ENCODE data around the gene ATP2B1.
A peak's percentile ranks its signal among the peaks of the same experiment; 100 is the strongest.
"Not testable (repeated sequence)": the region's sequence is repeated elsewhere in the genome, so short reads cannot be mapped to it uniquely, and the experiment has no call there.

ATP2B1 gene
- total RNA-seq = 85.6 to 261 (median 109) reads per million in 9 experiments

DNA sequence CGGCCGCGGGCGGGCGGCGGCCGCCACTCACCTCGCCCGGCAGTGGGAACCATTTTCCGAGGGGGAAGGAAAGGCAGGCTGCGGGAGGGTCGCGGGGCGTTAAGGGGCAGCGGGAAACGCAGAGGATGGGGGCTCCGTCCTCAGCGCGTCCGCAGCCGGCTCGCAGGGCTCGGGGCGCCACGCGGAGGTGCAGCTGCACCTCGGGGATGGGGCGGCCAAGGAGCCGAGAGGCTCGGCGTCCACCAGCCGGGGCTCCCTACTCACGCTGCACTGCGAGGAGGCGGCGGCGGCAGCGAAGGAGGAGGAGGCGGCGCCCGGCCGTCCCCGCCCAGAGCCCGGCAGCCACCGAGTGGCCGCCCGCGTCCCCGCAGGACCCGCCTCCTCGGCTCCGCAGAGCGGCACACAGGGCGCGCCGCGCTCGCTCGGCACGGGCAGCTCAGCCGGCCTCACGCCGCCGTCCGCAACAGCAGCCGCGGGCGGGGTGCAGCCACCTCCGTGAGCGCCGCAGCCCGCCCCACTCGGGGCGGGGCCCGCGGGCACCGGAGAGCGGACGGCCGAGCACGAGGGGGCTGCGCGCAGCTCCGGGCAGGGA, at the start of gene ATP2B1:
Gene ATP2B1 (minus strand): TSS at position 274 of the 592 bp plus-strand sequence. CDS start 52,952 bp downstream, outside the sequence.
- Mint-ChIP-seq H3K27me3 (no peaks in the 10 kb centered on the region), H3K27ac (peak within 1 kb of the TSS; percentile 98), H3K36me3 (ENCODE audit: insufficient read depth) (peaks cover 51% of the 10 kb centered on the region), H3K4me1 (ENCODE audit: low read depth in 2 of 2) (peaks cover 25 to 46% of the 10 kb centered on the region in 2 donors), H3K9me3 (no peaks in the 10 kb centered on the region), H3K4me3 (peak within 1 kb of the TSS; percentile 92 to 93)
- ATAC-seq (replicated peaks) = peak; percentile 58
- peak; percentile 81 to 87 (median 83) for DNase-seq

GRCh38 chr12:89757987-89758386, 49.3 kb upstream of the ATP2B1 start:
- H3K27ac Mint-ChIP-seq = peak overlapping the region; percentile 21 to 96
- H3K4me1 Mint-ChIP-seq (ENCODE audit: low read depth in 2 of 2) = peaks cover 26 to 46% of the 10 kb centered on the region in 2 donors
- H3K27me3 Mint-ChIP-seq; H3K9me3 Mint-ChIP-seq; DNase-seq; H3K4me3 Mint-ChIP-seq; ATAC-seq (replicated peaks): not testable (repeated sequence)
- peaks cover 14% of the 10 kb centered on the region for H3K36me3 Mint-ChIP-seq (ENCODE audit: insufficient read depth)

GRCh38 chr12:89756585-89757398, 48.2 kb upstream of the ATP2B1 start:
- peak; percentile 78 for ATAC-seq (replicated peaks)
- DNase-seq = peak; percentile 14 to 36 (median 18)
- H3K4me1 Mint-ChIP-seq (ENCODE audit: low read depth in 2 of 2) = peaks cover 30 to 43% of the 10 kb centered on the region in 2 donors

GRCh38 chr12:89756194-89756584, 47.6 kb upstream of the ATP2B1 start:
- Mint-ChIP-seq H3K27me3 (no peaks in the 10 kb centered on the region), H3K9me3 (no peaks in the 10 kb centered on the region), H3K4me1 (ENCODE audit: low read depth in 2 of 2) (peaks cover 30 to 43% of the 10 kb centered on the region in 2 donors), H3K27ac (peak overlapping the region; percentile 21 to 96), H3K36me3 (ENCODE audit: insufficient read depth) (peaks cover 14% of the 10 kb centered on the region), H3K4me3 (peak overlapping the region; percentile 1 to 45)
- no peak for ATAC-seq (replicated peaks)
- DNase-seq = no peak

More at GRCh38 chr12:89756585-89757398, 48.2 kb upstream of the ATP2B1 start:
- Mint-ChIP-seq H3K27ac (peak overlapping the region; percentile 21 to 96), H3K36me3 (ENCODE audit: insufficient read depth) (peaks cover 14% of the 10 kb centered on the region), H3K9me3 (no peaks in the 10 kb centered on the region), H3K27me3 (no peaks in the 10 kb centered on the region), H3K4me3 (peak overlapping the region; percentile 1 to 45)

GRCh38 chr12:89753997-89754396, 45.4 kb upstream of the ATP2B1 start:
- DNase-seq = no peak
- no peak for ATAC-seq (replicated peaks)
- no peak overlapping the region for H3K4me3 Mint-ChIP-seq
- H3K36me3 Mint-ChIP-seq (ENCODE audit: insufficient read depth) = peaks cover 7% of the 10 kb centered on the region
- peaks cover 26 to 28% of the 10 kb centered on the region in 2 donors for H3K4me1 Mint-ChIP-seq (ENCODE audit: low read depth in 2 of 2)
- no peak overlapping the region for H3K27ac Mint-ChIP-seq
- H3K27me3 Mint-ChIP-seq = no peaks in the 10 kb centered on the region
- H3K9me3 Mint-ChIP-seq = no peaks in the 10 kb centered on the region

DNA sequence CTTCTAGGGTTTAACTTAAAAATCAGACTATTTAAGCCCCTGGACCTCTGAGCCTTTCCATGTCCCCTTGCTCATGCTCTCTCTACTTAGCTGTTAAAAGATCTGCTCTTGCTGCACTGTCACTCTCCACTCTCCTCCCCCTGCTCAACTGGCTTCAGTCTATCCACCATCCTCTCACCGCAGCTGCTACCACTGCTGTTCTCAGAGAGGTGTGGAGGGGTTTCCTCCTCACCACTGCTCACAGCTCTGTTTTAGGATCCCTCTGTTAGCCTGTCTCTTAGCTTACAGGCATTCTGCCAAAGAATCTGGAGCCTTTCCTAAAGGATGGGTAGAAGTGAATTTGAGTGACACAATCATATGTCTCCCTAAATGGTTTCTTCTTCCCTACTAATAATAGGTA, 43.7 kb upstream of the ATP2B1 start:
- peaks cover 18 to 23% of the 10 kb centered on the region in 2 donors for H3K4me1 Mint-ChIP-seq (ENCODE audit: low read depth in 2 of 2)
- H3K27me3 Mint-ChIP-seq = no peaks in the 10 kb centered on the region
- H3K9me3 Mint-ChIP-seq = no peaks in the 10 kb centered on the region
- DNase-seq (no peak), ATAC-seq (replicated peaks) (no peak)
- peaks cover 7% of the 10 kb centered on the region for H3K36me3 Mint-ChIP-seq (ENCODE audit: insufficient read depth)
- no peak overlapping the region for H3K4me3 Mint-ChIP-seq
- peak overlapping the region in 1 of 2 donors; percentile 27 for H3K27ac Mint-ChIP-seq

- H3K4me1 Mint-ChIP-seq (ENCODE audit: low read depth in 2 of 2) = peaks cover 3 to 10% of the 10 kb centered on the region in 2 donors
- no peak for ATAC-seq (replicated peaks)
- H3K36me3 Mint-ChIP-seq (ENCODE audit: insufficient read depth) = no peaks in the 10 kb centered on the region
- no peaks in the 10 kb centered on the region for H3K27me3 Mint-ChIP-seq
- H3K4me3 Mint-ChIP-seq = no peak overlapping the region
- no peaks in the 10 kb centered on the region for H3K9me3 Mint-ChIP-seq
- H3K27ac Mint-ChIP-seq = peak overlapping the region in 1 of 2 donors; percentile 49
- no peak for DNase-seq
These were observed 42.0 kb upstream of the ATP2B1 start for GRCh38 chr12:89750389-89751351.

GRCh38 chr12:89748791-89749190, 40.2 kb upstream of the ATP2B1 start:
- H3K4me3 Mint-ChIP-seq = no peak overlapping the region
- no peaks in the 10 kb centered on the region for H3K9me3 Mint-ChIP-seq
- no peaks in the 10 kb centered on the region for H3K27me3 Mint-ChIP-seq
- no peak for ATAC-seq (replicated peaks)
- H3K36me3 Mint-ChIP-seq (ENCODE audit: insufficient read depth) = no peaks in the 10 kb centered on the region
- no peak overlapping the region for H3K27ac Mint-ChIP-seq
- H3K4me1 Mint-ChIP-seq (ENCODE audit: low read depth in 2 of 2) = peaks cover 3 to 11% of the 10 kb centered on the region in 2 donors
- DNase-seq = no peak

- ATAC-seq (replicated peaks) = peak; percentile 69
- no peaks in the 10 kb centered on the region for H3K9me3 Mint-ChIP-seq
- H3K36me3 Mint-ChIP-seq (ENCODE audit: insufficient read depth) = no peaks in the 10 kb centered on the region
- no peaks in the 10 kb centered on the region for H3K27me3 Mint-ChIP-seq
- peaks cover 0 to 4% of the 10 kb centered on the region in 2 donors for H3K4me1 Mint-ChIP-seq (ENCODE audit: low read depth in 2 of 2)
- H3K27ac Mint-ChIP-seq = peak overlapping the region in 1 of 2 donors; percentile 7
- DNase-seq = no peak
- no peak overlapping the region for H3K4me3 Mint-ChIP-seq
These were observed 36.6 kb upstream of the ATP2B1 start for GRCh38 chr12:89745286-89745685.

- no peak for DNase-seq
- ATAC-seq (replicated peaks) = no peak
- H3K4me1 Mint-ChIP-seq (ENCODE audit: low read depth in 2 of 2) = peaks cover 0 to 2% of the 10 kb centered on the region in 2 donors
- no peaks in the 10 kb centered on the region for H3K36me3 Mint-ChIP-seq (ENCODE audit: insufficient read depth)
- peak overlapping the region in 1 of 2 donors; percentile 13 for H3K27ac Mint-ChIP-seq
- no peak overlapping the region for H3K4me3 Mint-ChIP-seq
- no peaks in the 10 kb centered on the region for H3K27me3 Mint-ChIP-seq
- H3K9me3 Mint-ChIP-seq = no peaks in the 10 kb centered on the region
These were observed 33.8 kb upstream of the ATP2B1 start for GRCh38 chr12:89742337-89743022.

DNA sequence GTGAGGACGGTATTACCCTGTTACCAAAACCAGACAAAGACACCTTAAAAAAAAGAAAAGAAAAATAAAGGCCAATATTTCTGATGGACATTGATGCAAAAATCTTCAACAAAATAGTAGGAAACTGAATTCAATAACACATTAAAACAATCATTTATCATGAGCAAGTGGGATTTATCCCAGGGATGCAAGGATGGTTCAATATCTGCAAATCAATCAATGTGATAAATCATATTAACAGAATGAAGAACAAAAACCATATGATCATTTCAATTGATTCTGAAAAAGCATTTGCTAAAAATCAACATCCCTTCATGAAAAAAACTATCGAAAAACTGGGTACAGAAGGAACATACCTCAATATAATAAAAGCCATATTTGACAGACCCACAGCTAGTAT, 32.3 kb upstream of the ATP2B1 start:
- no peak for ATAC-seq (replicated peaks)
- no peaks in the 10 kb centered on the region for H3K36me3 Mint-ChIP-seq (ENCODE audit: insufficient read depth)
- no peak for DNase-seq
- H3K27ac Mint-ChIP-seq = no peak overlapping the region
- H3K4me1 Mint-ChIP-seq (ENCODE audit: low read depth in 2 of 2) = peaks cover 0 to 2% of the 10 kb centered on the region in 2 donors
- no peaks in the 10 kb centered on the region for H3K9me3 Mint-ChIP-seq
- H3K4me3 Mint-ChIP-seq = no peak overlapping the region
- H3K27me3 Mint-ChIP-seq = no peaks in the 10 kb centered on the region

DNA sequence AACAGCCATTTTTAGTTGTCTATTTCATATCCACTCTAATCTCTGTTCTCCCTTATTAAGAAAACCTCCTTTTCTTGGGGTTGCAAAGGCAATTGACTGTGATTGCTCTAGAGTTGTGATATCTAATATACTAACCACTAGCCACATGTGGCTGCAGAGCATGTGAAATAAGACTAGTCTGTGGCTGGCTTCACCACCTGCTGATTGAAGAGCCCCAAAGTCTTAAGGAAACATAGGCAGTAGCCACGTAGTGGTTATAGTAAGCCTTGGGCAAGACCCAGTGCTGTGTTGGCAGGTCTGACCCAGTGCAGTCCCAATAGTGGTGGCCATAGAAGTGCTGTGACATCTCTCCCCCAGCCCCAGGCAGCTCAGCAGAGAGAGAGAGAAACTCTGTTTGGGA, 28.4 kb upstream of the ATP2B1 start:
- H3K9me3 Mint-ChIP-seq = no peaks in the 10 kb centered on the region
- no peak for DNase-seq
- no peak overlapping the region for H3K27ac Mint-ChIP-seq
- H3K4me1 Mint-ChIP-seq (ENCODE audit: low read depth in 2 of 2) = peaks cover 6 to 10% of the 10 kb centered on the region in 2 donors
- no peaks in the 10 kb centered on the region for H3K36me3 Mint-ChIP-seq (ENCODE audit: insufficient read depth)
- ATAC-seq (replicated peaks) = peak; percentile 62
- no peaks in the 10 kb centered on the region for H3K27me3 Mint-ChIP-seq
- H3K4me3 Mint-ChIP-seq = no peak overlapping the region

Data from effector memory CD8-positive, alpha-beta T cell (primary cell).